Neural progenitor cell (in vitro differentiated cells): ENCODE results near the gene NRROS.

Experiments used
- EZH2phosphoT487 ChIP-seq: fragments of 200-600 bp; sonication (generic); IDR thresholded peaks from 2 replicates; pipeline ENCODE4 v1.6.1; 2017; ENCODE audit warnings: antibody characterized with exemption
- TF ChIP-seq, protein P1 (sequence below): fragments of 200-600 bp; sonication (generic); IDR thresholded peaks from 2 replicates; pipeline ENCODE4 v1.5.1; 2017; ENCODE audit warnings: antibody characterized with exemption, mild to moderate bottlenecking

GRCh38 chr3:196666001-196666867 lies 26.7 kb downstream of the NRROS start:
- TF ChIP-seq, protein P1, sequence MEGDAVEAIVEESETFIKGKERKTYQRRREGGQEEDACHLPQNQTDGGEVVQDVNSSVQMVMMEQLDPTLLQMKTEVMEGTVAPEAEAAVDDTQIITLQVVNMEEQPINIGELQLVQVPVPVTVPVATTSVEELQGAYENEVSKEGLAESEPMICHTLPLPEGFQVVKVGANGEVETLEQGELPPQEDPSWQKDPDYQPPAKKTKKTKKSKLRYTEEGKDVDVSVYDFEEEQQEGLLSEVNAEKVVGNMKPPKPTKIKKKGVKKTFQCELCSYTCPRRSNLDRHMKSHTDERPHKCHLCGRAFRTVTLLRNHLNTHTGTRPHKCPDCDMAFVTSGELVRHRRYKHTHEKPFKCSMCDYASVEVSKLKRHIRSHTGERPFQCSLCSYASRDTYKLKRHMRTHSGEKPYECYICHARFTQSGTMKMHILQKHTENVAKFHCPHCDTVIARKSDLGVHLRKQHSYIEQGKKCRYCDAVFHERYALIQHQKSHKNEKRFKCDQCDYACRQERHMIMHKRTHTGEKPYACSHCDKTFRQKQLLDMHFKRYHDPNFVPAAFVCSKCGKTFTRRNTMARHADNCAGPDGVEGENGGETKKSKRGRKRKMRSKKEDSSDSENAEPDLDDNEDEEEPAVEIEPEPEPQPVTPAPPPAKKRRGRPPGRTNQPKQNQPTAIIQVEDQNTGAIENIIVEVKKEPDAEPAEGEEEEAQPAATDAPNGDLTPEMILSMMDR, result no peak
- no peak for TF ChIP-seq EZH2phosphoT487
